NK-92 (cell line): Measurements from ENCODE around the gene OR6B1.

Source experiments
- DNase-seq: peaks from one replicate; lab custom pipeline; 2025; ENCODE audit not compliant: unreplicated experiment; lab: John Stamatoyannopoulos, UW

Gene OR6B1

DNA sequence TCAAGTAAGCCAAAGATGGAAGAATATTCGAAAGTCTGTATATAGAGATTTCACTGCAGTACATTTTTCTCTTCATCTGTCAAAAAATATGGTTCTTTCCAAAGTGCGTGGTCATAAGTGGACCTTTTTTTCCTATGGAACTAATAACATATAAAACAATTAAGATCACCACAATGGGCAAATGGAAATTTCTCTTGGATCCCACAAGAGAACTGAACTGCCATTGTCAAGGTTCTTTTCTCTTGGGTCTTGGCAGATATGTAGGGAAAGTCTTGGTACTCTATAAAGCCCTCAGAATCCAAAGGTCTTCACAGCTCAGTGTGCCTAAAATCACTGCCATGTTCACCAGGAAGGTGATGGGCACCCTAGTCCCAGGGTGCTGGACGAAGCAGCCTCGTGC lies at the start of gene OR6B1:
OR6B1 (plus strand) TSS at position 301 of the 400 bp plus-strand sequence. CDS start 3,677 bp downstream, outside the sequence.
- DNase-seq, result no peak

GRCh38 chr7:143953421-143953820 lies 46.7 kb upstream of the OR6B1 start:
- DNase-seq, result no peak

- no peak for DNase-seq
Observed at GRCh38 chr7:143954135-143954534, 46.0 kb upstream of the OR6B1 start.

- no peak for DNase-seq
Observed at GRCh38 chr7:143954544-143954943, 45.6 kb upstream of the OR6B1 start, which contains the start of gene OR2F1. TSS of gene OR2F1 (plus strand) at chr7:143954844. CDS start at chr7:143959971, 5,127 bp downstream.

DNA sequence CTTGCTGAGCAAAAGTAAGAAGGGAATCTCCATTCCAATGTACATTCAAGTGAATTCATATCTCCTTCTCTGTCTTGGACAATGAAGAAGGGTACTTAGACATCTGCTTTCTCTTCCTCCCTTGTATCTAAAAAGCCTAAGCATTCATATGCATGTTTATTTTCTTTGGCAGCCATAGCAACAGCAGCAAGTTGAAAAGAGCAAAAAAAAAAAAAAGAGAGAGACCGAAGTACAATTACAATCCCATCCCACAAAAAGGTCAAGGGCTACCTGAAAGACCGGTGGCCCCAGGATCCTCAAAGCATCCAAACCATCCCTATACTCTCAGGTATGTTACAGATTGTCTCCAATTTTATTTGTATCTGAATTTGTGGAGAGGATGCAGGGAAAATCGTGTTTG lies 41.3 kb upstream of the OR6B1 start:
- no peak for DNase-seq

- DNase-seq, result no peak
Observed at GRCh38 chr7:143960813-143961610, 39.1 kb upstream of the OR6B1 start.

DNA sequence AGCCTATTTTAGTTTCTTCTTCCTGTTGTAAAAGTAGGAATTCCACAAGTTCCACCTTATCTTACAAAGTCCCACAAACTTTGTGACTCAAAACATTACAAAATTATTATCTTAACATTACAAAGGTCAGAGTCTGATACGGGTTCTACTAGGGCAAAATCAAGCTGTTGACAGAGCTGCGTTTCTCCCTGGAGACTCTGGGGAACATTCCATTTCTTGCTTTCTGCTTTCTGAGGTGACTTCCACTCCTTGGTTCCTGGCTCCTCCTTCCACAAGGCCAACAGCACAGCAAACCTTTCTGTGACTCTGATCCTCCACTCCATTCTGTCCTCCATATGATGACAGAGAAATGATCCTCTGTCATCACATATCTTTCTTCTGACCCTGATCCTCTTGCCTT lies 34.8 kb upstream of the OR6B1 start:
- DNase-seq, result no peak

DNA sequence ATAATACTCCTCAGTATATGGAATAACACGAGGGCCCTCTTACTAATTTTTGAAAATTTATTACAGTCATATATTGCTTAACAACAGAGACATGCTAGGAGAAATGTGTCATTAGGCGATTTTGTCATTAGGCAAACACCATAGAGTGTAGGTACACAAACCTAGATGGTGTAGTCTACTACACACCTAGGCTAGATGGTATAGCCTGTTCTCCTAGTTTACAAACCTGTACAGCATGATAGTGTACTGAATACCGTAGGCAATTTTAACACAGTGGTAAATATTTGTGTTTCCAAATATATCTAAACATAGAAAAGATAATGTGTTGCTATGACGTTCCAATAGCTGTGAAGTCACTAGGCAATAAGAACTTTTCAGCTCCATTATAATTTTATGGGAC lies 32.7 kb upstream of the OR6B1 start:
- DNase-seq, result no peak

- no peak for DNase-seq
Observed at GRCh38 chr7:143973870-143974416, 26.2 kb upstream of the OR6B1 start.

GRCh38 chr7:143974459-143974858 lies 25.7 kb upstream of the OR6B1 start:
- no peak for DNase-seq

DNA sequence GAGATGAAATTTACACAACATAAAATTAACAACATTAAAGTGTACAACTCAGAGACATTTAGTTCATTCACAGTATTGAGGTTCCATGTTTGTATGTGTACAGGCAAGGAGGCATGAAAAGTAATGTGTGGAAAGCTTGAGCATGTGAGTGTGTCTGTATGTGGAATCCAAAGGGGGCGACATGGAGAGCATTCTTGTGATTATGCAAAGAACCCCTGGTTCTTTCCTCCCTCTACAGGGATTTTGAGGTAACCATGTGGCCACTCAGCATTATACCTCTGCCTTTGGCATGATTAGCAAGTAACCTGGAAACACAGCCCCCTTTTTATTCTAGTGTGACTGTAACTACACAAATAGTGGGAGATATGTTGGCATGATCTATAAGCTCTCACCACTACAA lies 24.5 kb upstream of the OR6B1 start:
- DNase-seq, result no peak

GRCh38 chr7:143978585-143978984 lies 21.5 kb upstream of the OR6B1 start:
- no peak for DNase-seq

DNA sequence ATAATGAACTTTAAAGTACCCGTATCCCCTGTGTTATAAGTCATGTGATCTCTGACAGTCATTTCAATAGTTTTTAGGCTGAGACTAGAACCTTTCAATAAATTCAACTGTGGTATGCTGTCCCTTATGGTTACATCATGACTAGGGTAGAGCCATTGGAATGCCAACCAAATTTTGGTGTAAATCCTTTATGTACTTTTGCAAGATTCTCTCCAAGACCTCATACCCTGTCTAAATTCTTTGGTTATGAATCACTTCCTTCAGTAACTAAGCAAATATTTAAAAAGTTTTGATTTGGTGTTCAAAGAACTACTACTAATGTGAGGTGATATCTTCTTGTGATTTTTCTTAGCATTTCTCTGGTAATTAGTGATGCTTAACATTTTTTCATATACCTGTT lies 20.8 kb upstream of the OR6B1 start:
- no peak for DNase-seq

DNA sequence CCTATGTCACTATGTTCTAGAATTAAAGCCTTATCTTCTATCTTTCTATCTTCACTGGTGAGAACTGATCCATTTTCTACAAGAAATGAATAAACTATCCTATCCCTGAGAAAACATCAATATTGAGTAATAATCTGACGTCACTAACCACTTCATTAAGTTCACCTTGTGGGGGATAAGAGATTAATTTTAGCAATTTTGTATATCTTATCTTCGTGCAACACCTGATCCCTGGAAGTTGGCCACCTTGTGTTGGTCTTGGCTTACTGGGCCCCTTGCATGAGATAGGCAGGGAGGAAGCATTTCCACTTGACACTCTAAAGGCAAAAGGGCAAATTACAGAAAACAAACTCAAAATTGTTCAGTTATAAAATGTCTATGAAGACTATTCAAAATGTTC lies 20.1 kb upstream of the OR6B1 start:
- no peak for DNase-seq

GRCh38 chr7:143980746-143981510 lies 19.2 kb upstream of the OR6B1 start:
- DNase-seq, result no peak

DNA sequence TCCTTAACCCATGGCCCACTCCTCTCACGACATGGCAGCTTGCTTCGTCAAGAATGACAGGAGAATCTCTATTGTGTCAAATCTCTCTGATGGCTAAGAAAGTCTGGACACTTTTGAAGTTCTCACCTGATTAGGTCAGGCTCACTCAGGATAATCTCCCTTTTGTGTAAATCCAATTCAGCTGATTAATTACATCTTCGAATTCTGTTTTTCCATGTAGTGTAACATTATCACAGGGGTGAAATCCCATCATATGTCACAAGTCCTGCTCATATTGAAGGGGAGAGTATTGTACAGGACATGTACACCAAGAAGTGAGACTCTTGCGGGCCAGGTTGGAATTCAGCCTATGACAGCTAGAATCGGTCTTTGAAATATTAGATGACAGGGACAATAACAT lies 16.2 kb upstream of the OR6B1 start:
- no peak for DNase-seq

DNA sequence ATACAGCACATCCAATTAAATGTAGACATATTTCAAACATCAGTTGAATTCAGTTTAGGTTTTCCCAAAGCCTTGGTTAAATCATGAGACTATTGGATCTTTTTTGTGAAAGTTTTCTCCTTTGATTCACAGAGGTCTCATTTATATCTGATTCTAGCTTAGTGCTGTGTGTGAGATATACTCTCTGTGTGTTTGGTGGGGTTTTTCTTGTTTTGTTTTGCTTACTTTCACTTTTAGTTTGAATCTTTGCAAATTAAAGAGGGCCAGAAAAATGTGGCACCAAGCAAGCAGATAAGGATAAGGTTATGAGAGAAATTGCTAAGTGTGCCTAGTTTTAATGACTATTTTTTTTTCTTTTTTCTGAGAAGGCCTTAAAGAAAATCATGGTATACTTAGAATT lies 12.6 kb upstream of the OR6B1 start:
- DNase-seq, result no peak

DNA sequence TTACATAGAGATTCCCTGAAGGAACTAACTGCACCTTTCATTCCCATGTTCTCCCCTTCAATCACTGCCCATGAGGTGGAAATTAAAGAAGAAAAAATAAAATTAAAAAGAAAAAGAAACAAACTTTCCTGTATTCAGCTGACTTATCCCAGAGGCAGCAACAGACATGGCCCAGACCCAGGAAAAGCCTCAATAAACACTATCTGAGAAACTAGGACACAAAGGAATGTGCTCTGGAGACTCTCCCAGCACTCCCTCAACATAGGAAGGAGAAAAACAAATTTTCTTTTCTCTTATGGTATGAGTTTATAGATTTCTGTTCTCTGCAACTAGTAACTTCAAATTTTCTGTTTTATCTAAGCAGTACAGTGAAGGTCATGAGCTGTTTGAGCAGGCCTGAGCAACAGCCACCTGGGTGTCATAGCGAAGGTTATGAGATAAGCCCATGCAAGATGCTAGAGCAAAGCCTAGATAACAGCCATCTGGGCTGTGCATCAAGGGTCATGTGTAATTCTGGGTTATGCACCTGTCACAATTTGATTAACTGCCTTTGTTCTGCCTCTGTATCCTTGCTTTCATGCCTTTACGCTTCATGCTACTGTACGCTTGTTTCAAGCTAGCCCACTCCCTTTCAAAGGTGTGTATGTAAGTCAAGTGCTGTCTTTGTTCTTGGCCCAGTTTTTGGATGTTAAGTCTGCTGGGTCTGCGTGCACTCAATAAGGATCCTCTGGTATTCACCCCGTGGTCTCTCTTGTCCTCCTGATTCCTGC lies 11.0 kb upstream of the OR6B1 start:
- no peak for DNase-seq

DNA sequence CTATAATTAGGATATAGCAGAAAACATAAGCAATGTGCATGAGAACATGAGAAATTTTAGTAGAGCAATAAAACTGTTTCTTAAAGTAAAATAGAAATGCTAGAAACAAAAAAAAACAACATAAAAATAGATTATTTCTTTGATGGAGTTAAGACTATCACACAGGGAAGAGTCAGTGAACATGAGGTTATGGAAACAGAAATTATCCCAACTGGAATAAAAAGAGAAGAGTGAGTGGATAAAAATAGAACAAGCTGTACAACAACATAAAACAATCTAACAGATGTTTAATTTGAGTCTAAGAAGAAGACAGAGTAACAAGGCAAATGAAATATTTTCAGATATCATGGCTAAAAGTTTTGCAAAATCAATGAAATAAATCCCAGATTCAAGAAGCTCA lies 7.5 kb upstream of the OR6B1 start:
- DNase-seq, result no peak

DNA sequence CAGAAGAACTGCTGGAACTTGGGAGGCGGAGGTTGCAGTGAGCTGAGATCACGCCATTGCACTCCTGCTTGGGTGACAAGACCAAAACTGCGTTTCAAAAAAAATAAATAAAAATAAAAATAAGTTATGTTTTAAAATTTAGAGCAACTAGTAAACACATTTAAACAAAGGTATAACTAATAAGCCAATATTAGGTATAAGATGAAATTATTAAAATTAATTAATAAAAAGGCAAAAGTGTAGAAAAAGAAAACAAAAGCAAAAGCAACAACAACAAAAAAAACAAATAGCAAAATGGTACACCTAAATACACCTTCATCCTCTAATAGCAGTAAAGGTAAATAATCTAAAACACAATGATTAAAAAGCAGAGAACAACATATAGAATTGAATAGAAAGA lies 6.2 kb upstream of the OR6B1 start:
- DNase-seq, result no peak

- DNase-seq, result no peak
Observed at GRCh38 chr7:144001543-144001942, 1.4 kb downstream of the OR6B1 start.
